HepG2 (cell line): ENCODE results near the gene CSNK1G1. TPM values are rescaled to one million over a fixed set of nuclear protein-coding genes. Genes with fewer than 3 reads are reported as not detected.

Source experiments
- ADNP ChIP-seq: sonication (generic); formaldehyde crosslinking; IDR thresholded peaks from 2 replicates; pipeline ENCODE4 v1.4.0; 2020; ENCODE audit warnings: missing genetic modification reagents
- ARNT2 ChIP-seq: sonication (generic); formaldehyde crosslinking; IDR thresholded peaks from 2 replicates; pipeline ENCODE4 v1.8.0; 2022; ENCODE audit warnings: mild to moderate bottlenecking, low read depth, missing genetic modification reagents, moderate library complexity
- BCL6 ChIP-seq: IDR thresholded peaks from 2 replicates; pipeline ENCODE4 v1.6.1; 2016; ENCODE audit warnings: missing genetic modification reagents, missing compliant biosample characterization
- FOXO4 ChIP-seq: sonication (generic); formaldehyde crosslinking; conservative IDR thresholded peaks from 2 replicates; pipeline ENCODE4 v1.8.1; 2023; ENCODE audit warnings: missing genetic modification reagents
- HES4 ChIP-seq: sonication (generic); formaldehyde crosslinking; IDR thresholded peaks from 2 replicates; pipeline ENCODE4 v1.9.0; 2021; ENCODE audit warnings: mild to moderate bottlenecking, missing genetic modification reagents, borderline replicate concordance
- HOMEZ ChIP-seq: IDR thresholded peaks from 2 replicates; pipeline ENCODE4 v1.6.1; 2016; ENCODE audit warnings: low read depth
- KDM4B ChIP-seq: sonication (generic); formaldehyde crosslinking; IDR thresholded peaks from 2 replicates; pipeline ENCODE4 v1.4.0; 2020; ENCODE audit warnings: missing genetic modification reagents
- PAX8 ChIP-seq: sonication (generic); formaldehyde crosslinking; IDR thresholded peaks from 2 replicates; pipeline ENCODE4 v1.8.0; 2022; ENCODE audit warnings: mild to moderate bottlenecking, missing genetic modification reagents, borderline replicate concordance
- SOX6 ChIP-seq, 2 experiments: fragments of 450-650 bp in 1 of 2; sonication (generic) in 1 of 2; formaldehyde crosslinking in 1 of 2; IDR thresholded peaks; 2 replicates each; pipeline versions ENCODE4 v1.4.0 to v1.6.1; 2017 to 2020; ENCODE audit warnings: antibody characterized with exemption in 1 of 2, mild to moderate bottlenecking in 1 of 2, missing genetic modification reagents in 1 of 2
- STAT5B ChIP-seq: sonication (generic); formaldehyde crosslinking; IDR thresholded peaks from 2 replicates; pipeline ENCODE4 v1.4.0; 2020; ENCODE audit warnings: missing genetic modification reagents
- USF2 ChIP-seq, 2 experiments: sonication (generic) in 1 of 2; formaldehyde crosslinking in 1 of 2; IDR thresholded peaks; 2 replicates each; pipeline versions ENCODE4 v1.5.1 to v1.6.1; 2011 to 2020; ENCODE audit warnings: borderline replicate concordance in 1 of 2, low read depth in 1 of 2, low read length in 1 of 2, mild to moderate bottlenecking in 1 of 2, missing genetic modification reagents in 1 of 2, moderate library complexity in 1 of 2
- ZFP41 ChIP-seq: sonication (generic); formaldehyde crosslinking; IDR thresholded peaks from 2 replicates; pipeline ENCODE4 v1.4.0; 2020; ENCODE audit warnings: mild to moderate bottlenecking, missing genetic modification reagents, borderline replicate concordance
- ZNF235 ChIP-seq: sonication (generic); formaldehyde crosslinking; IDR thresholded peaks from 2 replicates; pipeline ENCODE4 v1.8.1; 2023; ENCODE audit warnings: mild to moderate bottlenecking, missing genetic modification reagents, borderline replicate concordance
- ZNF598 ChIP-seq: sonication (generic); formaldehyde crosslinking; IDR thresholded peaks from 2 replicates; pipeline ENCODE4 v1.5.1; 2020; ENCODE audit warnings: mild to moderate bottlenecking, missing genetic modification reagents, borderline replicate concordance
- ZNF674 ChIP-seq: sonication (generic); formaldehyde crosslinking; IDR thresholded peaks from 2 replicates; pipeline ENCODE4 v1.5.0; 2020; ENCODE audit warnings: low read depth, mild to moderate bottlenecking, missing genetic modification reagents
- ZNF773 ChIP-seq: sonication (generic); formaldehyde crosslinking; IDR thresholded peaks from 2 replicates; pipeline ENCODE4 v1.4.0; 2020; ENCODE audit warnings: missing genetic modification reagents, borderline replicate concordance
- ZNF850 ChIP-seq: sonication (generic); formaldehyde crosslinking; conservative IDR thresholded peaks from 2 replicates; pipeline ENCODE4 v1.9.0; 2021; ENCODE audit warnings: mild to moderate bottlenecking, missing genetic modification reagents
- polyA plus RNA-seq, 8 experiments: library from polyadenylated mRNA; depleted of rRNA in 3 of 8; stranded (reverse) in 7 of 8; unstranded in 1 of 8; fragments of >200 nt; fragmentation: Illumina TruSeq in 4 of 8; extraction: Trizol in 4 of 8; gene quantifications; 2 replicates each; pipeline versions ENCODE4 v1.2.1 to v1.2.3, GENCODE V29; 2011 to 2016; ENCODE audit warnings: low read depth in 4 of 8, missing spikeins in 1 of 8, mixed read lengths in 1 of 8; ENCODE audit not compliant: insufficient read depth in 1 of 8
- total RNA-seq, 5 experiments: library from RNA; depleted of rRNA; stranded (reverse); fragments of >200 nt; fragmentation: Illumina TruSeq; extraction: Trizol; gene quantifications; 2 replicates each; pipeline ENCODE4 v1.2.3, GENCODE V29; 2016; ENCODE audit warnings: low read depth in 1 of 5
- TF ChIP-seq, protein P1 (sequence below): sonication (generic); formaldehyde crosslinking; IDR thresholded peaks from 2 replicates; pipeline ENCODE4 v1.4.0; 2020; ENCODE audit warnings: missing genetic modification reagents

CSNK1G1 gene
- total and polyA plus RNA-seq, 2 of the 13 experiments (the other 11 are each of a cell fraction or from before 2014, with no cell fraction given) = 8.5 to 12.6 TPM

GRCh38 chr15:64355944-64356709 lies at the start of gene CSNK1G1 (continued):
- TF ChIP-seq, protein P1, sequence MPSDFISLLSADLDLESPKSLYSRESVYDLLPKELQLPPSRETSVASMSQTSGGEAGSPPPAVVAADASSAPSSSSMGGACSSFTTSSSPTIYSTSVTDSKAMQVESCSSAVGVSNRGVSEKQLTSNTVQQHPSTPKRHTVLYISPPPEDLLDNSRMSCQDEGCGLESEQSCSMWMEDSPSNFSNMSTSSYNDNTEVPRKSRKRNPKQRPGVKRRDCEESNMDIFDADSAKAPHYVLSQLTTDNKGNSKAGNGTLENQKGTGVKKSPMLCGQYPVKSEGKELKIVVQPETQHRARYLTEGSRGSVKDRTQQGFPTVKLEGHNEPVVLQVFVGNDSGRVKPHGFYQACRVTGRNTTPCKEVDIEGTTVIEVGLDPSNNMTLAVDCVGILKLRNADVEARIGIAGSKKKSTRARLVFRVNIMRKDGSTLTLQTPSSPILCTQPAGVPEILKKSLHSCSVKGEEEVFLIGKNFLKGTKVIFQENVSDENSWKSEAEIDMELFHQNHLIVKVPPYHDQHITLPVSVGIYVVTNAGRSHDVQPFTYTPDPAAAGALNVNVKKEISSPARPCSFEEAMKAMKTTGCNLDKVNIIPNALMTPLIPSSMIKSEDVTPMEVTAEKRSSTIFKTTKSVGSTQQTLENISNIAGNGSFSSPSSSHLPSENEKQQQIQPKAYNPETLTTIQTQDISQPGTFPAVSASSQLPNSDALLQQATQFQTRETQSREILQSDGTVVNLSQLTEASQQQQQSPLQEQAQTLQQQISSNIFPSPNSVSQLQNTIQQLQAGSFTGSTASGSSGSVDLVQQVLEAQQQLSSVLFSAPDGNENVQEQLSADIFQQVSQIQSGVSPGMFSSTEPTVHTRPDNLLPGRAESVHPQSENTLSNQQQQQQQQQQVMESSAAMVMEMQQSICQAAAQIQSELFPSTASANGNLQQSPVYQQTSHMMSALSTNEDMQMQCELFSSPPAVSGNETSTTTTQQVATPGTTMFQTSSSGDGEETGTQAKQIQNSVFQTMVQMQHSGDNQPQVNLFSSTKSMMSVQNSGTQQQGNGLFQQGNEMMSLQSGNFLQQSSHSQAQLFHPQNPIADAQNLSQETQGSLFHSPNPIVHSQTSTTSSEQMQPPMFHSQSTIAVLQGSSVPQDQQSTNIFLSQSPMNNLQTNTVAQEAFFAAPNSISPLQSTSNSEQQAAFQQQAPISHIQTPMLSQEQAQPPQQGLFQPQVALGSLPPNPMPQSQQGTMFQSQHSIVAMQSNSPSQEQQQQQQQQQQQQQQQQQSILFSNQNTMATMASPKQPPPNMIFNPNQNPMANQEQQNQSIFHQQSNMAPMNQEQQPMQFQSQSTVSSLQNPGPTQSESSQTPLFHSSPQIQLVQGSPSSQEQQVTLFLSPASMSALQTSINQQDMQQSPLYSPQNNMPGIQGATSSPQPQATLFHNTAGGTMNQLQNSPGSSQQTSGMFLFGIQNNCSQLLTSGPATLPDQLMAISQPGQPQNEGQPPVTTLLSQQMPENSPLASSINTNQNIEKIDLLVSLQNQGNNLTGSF (CRISPR knock-in tag) = no peak
- TF ChIP-seq KDM4B (CRISPR knock-in tag) = 0 out of 2 replicates have a peak, but pooled peaks have one; percentile 45
- peak; percentile 19; the same call in 1 of the 2 replicates for TF ChIP-seq BCL6 (CRISPR knock-in tag)
- no peak for TF ChIP-seq ARNT2
- no peak for TF ChIP-seq PAX8 (CRISPR knock-in tag)
- TF ChIP-seq ZFP41 = no peak
- no peak for TF ChIP-seq FOXO4 (CRISPR knock-in tag)
- TF ChIP-seq SOX6 (IDR thresholded peaks at IDR 0.05) = no peak
- no peak for TF ChIP-seq SOX6 (CRISPR knock-in tag; IDR thresholded peaks at IDR 0.05)
- no peak for TF ChIP-seq STAT5B
- no peak for TF ChIP-seq ZNF674 (CRISPR knock-in tag)
- TF ChIP-seq ADNP (CRISPR knock-in tag) = no peak
- TF ChIP-seq HES4 (CRISPR knock-in tag) = no peak
- TF ChIP-seq ZNF598 (CRISPR knock-in tag) = no peak
- TF ChIP-seq ZNF773 (CRISPR knock-in tag) = no peak
- TF ChIP-seq USF2 (IDR thresholded peaks at IDR 0.05; ENCODE audit: low read depth, low read length) = no peak
- TF ChIP-seq USF2 (CRISPR knock-in tag; IDR thresholded peaks at IDR 0.05; ENCODE audit: borderline replicate concordance) = no peak; the same call in 1 of the 2 replicates
- TF ChIP-seq ZNF235 (CRISPR knock-in tag) = no peak
- no peak for TF ChIP-seq ZNF850 (CRISPR knock-in tag)
- no peak for TF ChIP-seq HOMEZ
